ENCODE results near the gene TMEM134.
"Not testable (repeated sequence)": the region's sequence is repeated elsewhere in the genome, so short reads cannot be mapped to it uniquely, and the experiment has no call there.

Gene TMEM134

DNA sequence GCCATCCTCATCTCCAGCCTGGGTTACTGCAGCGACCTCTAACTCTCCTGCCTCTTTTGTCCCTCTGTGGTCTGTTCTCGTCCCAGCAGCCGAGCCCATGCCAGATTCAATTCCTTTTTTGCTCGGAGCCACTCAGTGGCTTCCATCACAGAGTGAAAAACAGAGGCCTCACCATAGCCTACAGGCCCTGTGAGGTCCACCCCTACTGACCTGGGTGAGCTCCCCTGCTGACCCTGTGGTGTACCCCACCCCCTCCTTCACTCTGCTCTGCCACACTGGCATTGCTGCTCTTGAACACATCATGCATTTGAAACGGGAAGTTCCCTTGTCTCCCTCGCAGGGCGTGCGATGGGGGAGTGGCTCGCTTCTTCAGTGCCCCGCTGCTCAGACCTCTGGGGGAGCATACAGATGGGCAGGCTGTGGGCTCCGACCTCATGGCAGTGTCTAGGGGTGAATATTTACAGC is 15.8 kb upstream of the TMEM134 start:
- no peak for DNase-seq

DNA sequence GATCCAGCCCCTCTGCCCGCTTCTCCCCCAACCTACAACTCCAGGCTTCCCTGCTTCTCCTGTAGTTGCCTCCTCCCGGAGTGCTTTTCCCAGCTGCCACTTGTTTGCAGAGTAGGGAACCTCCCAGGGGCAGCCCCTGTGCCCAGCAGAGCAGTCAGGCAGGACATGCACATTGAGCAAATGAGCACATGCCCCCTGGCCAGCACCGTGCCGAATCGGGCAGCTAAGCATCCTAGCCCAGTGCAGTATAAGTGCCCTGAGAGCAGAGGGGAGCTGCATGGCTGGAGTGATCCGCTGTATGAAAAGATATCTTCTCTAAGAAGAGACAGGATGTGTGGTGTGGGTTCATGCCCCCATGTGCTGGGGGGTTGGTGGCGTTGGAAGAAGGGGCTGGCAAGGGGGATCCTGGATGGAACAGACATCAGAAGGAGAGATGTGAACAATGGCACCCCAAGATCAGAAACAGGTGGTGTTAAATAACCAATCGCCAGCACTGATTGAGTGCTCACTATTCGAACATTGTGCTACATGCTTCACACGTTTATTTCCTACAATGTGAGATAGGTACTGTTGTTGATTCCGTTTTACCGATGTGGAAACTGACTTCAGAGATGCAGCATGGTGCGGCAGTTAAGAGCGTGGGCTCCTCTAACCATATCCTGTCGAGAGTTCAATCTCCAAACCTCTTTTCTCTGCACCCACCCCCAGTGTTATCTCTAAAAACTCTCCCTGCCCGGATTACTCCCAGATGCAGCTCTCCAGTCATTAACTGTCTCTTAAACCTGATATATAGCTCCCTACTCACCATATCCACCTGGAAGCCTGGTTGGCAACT is 15.0 kb upstream of the TMEM134 start:
- no peak for DNase-seq

DNA sequence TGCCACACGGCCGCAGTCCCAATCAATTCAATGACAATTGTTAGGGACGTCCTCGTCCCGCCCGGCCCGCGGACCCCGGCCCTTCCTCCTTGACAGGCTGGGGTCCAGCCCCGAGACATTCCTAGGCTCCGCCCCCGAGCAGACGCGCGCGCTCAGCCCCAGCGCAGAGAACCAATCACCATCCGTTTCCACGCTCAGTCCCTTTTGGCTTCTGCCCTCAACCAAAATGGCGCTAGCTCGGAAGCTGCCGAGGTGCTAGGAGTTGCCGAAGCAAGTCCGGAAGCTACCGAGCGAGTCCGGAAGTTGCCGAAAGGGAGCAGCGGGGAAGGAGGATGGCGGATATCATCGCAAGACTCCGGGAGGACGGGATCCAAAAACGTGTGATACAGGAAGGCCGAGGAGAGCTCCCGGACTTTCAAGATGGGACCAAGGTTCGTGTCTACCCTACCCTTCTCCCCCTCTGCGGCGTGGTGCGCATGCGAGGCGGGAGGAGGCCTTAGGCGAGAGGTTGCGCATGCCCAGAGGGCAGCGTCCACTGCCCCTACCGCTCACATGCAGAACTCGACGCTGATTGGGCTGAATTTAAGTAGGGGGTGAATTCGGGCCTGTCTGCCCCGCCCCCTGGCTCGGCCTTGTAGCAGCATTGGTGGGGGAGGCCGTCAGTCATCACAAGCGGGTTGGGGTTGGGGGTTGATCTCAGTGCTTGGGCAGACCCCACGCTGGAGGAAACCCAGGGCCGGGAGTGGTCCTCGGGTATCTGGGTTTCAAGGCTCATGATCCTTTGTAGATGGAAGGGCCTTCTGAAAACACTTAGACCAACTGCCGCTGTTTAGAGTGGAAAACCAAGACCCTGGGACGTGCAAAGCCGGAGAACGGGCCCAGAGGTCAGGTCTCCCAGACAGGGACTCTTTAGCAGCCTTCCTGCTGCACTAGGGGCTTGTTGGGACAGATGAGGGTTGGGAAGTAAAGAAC is 14.1 kb upstream of the TMEM134 start, which contains the start of gene AIP:
Gene AIP (plus strand): TSS at position 200 of the 972 bp plus-strand sequence. CDS start 133 bp downstream, at position 333.
- DNase-seq, result peak; percentile 94

DNA sequence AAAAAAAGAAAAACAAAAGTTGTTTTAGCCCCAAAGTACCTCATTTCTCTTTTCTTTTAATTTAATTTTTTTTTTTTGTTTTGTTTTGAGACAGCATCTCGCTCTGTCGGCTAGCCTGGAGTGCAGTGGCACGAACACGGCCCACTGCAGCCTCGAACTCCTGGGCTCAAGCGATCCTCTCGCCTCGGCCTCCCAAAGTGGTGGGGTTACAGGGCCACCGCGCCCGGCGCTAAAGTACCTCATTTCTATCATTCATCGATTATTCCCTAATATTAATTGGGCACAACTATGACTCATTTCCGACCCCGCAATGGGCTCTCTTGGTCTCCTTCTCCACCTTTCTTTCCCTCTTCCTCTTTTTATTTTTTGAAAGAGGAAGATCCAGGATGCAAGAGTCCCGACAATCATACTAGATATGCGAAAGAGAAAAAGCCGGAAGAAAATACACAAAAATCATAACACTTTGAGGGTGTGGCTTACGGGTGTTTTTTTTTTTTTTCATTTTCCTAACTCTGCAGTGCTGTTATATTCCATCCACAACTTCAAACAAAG is 13.3 kb upstream of the TMEM134 start:
- no peak for DNase-seq

DNA sequence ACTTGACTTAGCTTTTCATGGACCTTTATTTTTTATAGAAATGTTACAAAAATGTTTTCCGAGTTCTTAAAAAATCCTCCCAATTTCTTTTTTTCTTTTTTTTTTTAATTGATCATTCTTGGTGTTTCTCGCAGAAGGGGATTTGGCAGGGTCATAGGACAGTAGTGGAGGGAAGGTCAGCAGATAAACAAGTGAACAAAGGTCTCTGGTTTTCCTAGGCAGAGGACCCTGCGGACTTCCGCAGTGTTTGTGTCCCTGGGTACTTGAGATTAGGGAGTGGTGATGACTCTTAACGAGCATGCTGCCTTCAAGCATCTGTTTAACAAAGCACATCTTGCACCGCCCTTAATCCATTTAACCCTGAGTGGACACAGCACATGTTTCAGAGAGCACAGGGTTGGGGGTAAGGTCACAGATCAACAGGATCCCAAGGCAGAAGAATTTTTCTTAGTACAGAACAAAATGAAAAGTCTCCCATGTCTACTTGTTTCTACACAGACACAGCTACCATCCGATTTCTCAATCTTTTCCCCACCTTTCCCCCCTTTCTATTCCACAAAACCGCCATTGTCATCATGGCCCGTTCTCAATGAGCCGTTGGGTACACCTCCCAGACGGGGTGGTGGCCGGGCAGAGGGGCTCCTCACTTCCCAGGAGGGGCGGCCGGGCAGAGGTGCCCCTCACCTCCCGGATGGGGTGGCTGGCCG is 8.4 kb upstream of the TMEM134 start:
- not testable (repeated sequence) for DNase-seq

DNA sequence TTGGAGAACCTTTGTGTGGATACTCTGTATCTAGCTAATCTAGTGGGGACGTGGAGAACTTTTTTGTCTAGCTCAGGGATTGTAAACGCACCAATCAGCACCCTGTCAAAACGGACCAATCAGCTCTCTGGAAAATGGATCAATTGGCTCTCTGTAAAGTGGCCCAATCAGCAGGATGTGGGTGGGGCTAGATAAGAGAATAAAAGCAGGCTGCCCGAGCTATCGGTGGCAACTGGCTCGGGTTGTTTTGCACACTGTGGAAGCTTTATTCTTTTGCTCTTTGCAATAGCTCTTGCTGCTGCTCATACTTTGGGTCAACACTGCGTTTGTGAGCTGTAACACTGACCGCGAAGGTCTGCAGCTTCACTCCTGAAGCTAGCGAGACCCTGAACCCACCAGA is 7.6 kb upstream of the TMEM134 start:
- not testable (repeated sequence) for DNase-seq

DNA sequence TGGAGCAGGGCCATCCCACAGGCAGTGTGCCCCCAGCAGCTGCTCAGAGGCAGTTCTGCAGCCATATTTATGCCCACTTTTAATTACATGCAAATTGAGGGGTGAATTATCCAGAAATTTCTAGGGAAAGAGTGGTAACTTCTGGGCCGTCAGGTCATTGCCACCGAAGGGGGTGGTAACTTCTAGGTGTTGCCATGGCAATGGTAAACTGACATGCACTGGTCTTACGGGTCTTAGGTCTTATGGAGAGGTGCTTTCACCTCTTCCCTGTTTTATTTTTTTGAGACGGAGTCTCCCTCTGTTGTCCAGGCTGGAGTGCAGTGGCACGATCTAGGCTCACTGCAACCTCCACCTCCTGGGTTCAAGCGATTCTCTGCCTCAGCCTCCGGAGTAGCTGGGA is 3.8 kb upstream of the TMEM134 start:
- no peak for DNase-seq

DNA sequence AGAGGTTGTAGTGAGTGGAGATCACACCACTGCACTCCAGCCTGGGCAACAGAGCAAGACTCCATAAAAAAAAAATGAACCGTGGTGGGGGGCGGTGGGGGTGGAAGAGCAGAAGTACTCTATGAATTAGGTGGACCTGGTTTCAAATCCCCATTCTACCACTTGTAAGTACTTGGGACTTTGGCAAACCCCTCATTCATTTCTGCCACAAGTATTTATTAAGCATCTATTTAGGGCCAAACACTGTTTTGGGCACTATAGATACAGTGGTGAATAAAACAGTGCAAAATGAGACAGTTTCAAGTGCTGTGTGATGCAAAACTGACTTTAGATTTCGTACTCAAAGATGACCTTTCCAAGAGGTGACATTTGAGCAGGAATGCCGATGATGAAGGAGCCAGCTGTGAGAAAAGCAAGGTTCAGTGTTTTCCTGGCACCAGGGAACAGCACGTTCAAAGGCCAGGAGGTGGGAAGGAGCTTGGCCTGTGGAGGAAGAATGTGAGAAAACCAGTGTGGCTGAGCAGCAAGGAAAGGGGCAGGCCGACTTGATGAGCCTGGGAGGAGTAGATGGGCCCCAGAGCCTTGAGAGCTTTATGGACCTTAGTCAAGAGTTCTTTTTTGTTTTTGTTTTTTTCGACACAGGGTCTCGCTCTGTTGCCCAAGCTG is 1.4 kb upstream of the TMEM134 start:
- DNase-seq, result no peak

DNA sequence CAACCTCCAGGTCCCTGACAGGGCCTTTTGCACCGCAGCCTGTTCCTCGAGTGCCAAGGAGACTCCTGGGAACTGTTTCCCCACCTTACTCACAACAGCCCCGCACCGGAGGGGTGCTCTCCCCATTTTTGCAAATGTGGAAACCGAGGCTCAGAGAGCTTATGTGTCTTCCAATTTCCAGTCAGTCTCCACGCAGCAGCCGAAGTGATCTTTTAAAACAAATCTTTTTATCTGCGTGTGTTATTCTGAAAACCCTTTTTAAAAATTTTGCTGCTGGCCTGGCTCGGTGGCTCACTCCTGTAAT is 409 bp upstream of the TMEM134 start:
- DNase-seq, result no peak

DNA sequence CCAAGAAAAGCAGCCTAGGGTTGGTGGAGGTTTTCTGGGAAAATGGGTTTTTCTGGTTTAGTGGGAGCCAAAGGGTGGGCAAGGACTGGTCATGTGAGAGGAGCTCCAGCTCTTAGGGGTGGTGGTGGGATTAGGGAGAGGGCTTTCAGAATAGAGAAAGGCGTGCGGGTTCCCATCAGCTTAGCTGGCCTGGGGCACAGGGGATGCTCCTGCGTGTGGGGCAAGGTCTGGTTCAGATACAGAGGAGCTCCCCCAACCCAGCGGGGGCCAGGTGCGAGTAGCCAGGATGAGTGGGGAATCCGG is 644 bp downstream of the TMEM134 start:
- DNase-seq, result no peak

DNA sequence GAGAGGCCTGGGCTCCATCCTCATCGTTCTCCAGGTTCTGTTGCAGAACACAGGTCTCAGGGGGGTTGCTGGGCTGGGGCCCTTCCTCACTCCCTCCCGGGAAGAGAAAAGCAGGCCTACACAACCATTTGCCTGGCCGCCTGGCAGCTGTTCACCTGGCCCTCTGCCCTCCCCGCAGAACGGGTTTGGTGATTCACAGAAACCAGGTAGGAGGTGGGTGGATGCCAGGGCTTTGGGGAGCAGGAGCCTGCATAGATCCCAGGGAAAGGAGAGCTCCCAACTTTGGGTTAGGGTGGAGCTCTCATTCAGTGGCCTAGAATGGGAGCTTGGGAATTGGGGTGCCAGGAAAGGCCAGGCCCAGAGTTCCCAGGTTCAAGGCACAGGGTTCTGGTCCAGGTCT is 995 bp downstream of the TMEM134 start:
- no peak for DNase-seq

DNA sequence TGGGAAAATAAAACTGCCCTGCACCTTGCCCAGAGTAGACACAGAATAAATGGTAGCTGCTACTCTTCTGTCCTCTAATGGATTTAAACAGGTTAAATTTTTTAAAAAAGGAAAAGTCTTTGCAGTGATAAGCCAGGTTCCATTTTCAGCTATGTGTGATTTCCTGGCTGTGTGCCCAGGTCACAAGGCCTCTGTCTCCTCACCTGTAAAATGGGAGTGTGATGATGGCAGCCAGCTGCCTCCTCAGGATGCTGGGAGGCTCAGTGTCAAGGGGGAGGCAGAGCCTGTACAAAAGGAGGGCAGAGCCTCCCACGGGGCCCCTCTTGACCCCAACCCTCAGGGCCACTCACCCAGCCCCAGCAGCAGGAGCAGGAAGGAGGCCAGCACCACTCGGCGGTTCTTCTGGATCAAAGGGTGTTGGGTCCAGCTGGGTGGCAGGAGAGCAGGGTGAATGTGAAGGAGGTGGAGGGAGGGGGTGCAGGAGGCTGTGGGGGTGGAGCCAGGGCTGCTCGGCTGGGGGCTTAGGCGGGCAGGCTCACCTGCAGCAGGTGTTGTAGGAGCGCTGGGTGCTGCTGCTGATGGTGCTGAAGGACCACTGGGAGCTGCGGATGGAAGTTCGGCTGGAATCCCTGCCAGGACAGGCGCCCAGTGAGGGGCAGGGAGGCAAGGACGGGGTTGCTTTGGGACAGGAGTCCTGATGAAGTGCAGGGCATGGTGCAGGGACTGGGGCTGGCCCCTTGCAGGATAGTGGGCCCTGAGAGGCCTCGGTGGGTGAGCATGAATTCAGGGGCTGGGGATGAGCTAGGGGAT is 1.9 kb downstream of the TMEM134 start:
- no peak for DNase-seq

DNA sequence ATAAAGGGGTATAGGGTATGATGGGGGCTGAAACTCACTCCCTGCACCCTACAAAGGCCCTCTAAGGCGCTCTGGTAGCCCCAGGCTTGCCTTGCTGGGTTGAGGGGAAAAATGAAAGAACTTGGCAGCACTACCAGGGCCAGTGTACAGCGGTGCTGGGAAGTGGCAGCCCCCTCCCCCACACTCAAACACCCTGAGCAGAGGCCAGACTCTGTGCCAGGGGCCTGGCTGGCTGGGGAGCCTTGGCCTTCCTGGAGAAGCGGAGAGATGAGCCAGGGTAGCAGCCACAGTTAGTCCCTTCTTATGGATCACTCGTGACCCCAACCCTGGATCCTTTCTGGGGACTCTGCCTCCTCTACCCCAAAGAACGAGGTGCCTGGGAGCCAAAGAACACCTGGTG is 2.7 kb downstream of the TMEM134 start:
- no peak for DNase-seq

DNA sequence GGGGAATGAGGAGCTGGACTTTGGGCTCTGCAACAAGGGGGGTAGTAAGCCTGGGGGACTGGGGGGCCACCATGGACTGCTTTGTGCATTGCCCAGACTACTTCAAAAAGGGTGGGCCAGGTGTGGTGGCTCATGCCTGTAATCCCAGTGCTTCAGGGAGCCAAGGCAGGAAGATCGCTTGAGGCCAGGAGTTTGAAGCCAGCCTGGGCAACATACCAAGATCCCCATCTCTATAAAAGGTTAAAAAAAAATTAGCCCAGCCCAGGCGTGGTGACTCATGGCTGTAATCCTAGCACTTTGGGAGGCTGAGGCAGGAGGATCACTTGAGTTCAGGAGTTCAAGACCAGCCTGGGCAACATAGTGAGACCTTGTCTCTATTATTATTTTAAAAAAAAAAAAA is 3.5 kb downstream of the TMEM134 start:
- not testable (repeated sequence) for DNase-seq

DNA sequence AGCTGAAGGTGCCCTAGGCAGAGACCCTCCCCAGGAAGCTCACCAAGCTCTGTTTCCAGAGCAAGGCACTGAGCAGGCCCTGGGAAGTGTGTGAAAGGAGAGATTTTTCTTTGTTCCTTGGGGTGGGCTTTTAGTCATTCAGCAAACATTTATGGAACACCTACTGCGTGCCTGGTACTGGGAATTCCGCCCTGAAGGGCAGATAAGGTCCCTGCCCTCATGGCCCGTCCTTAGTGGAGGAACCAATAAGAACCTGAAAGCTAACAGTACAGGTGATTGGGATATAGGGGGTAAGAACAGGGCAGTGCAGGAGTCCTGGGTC is 3.9 kb downstream of the TMEM134 start:
- no peak for DNase-seq

DNA sequence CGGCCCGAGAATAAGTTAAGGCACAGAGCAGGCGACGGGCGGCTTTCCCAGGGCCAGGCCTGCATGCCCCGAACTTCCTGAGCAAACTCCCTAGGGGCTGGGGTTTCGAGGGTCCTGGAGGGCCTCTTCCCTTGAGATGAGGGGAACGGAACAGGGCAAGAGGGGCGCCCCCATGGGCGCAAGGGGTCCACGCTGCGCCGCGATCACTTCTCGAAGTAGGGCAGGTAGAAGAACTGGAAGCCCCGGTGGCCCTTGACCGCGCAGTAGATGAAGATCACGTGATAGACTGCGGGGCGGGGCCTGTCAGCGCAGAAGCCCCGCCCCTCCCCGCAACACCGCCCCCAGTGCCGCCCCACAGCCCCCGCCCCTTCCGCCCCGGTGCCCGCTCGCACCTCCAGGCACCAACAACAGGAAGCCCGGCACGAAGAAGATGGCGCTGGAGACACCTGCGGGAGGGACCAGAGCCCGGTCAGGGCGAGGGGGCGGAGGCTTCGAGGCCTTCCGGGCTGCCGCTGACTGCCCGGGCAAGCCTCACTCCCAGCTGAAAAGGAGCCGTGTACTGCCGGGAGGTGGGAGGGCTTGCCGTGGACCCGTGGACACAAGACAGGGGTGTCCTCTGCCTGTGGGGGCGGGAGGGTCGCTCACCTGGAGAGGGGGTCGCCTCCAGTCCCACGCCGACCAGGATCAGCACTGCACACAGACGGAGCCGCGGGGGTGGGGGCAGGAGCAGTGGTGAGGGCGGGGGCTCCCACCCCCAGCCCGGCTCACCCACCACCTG is 4.5 kb downstream of the TMEM134 start:
- DNase-seq, result no peak

DNA sequence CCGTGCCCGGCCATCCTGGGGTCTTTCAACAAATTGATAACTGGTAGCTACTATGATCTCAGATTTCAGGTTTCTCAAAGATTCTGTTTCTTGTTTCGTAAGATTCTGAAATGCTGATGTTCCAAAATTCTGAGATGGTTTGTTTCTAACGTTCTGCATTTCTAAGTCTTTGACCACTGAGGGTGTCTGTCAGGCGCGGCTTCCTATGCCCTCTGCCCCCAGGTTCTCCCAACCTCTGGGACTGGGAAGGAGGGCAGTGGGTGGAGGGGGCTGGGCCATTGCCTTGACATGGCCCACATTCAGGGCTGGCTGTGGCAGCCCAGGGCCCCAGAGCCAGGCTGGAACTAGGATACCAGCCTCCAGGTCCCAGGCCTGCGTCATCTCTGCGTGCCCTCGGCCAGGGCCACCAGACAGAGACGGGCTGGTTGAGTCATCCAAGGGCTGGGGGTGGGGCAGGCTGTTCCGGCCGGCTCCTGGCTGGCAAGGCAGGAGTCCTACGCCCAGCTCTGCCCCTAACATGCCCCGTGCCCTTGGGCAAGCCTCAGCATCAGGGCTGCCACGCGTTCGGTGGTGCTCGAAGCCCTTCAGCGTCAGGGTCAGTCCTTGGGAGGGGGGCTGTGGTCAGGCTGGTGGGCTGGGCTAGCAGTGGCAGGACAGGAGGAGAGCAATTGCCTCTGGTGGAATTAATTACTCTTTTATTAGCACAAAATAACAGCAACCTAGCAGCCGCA is 5.2 kb downstream of the TMEM134 start:
- no peak for DNase-seq

DNA sequence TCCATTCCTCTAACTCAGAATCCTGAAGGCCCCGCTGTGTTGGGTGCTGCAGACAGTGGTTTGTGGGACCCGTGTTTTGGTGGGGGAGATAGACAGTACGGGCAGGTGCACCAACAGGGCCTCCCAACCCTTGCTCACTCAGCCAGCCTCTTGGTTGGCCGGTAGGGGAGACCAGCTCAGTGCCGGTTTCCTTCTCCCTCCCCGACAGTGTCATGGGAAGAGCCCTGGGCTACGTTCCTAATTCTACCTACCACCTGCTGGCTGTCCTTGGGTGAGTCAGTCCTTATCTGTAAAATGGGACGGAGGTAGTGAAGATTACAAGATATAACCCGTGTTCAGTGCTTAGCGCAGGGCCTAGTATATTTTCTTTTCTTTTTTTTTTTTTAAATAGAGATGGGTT is 5.9 kb downstream of the TMEM134 start:
- no peak for DNase-seq

DNA sequence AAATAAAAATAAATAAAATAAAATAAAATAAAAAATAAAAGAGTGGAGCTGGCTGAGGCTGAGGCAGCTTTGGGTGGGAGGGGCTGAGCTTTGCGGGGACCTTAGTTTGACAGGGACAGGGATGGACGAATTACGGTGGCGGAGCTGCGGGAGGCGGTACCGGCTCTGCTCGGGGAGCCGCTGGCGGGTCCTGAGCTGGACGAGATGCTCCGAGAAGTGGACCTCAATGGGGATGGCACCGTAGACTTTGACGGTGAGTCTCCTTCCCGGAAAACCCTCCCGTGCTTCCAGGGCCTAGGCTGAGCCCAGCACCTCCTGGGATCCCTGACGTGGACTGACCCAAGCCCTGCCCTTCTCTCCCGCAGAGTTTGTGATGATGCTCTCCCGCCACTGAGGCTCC is 10.8 kb downstream of the TMEM134 start:
- DNase-seq, result no peak

DNA sequence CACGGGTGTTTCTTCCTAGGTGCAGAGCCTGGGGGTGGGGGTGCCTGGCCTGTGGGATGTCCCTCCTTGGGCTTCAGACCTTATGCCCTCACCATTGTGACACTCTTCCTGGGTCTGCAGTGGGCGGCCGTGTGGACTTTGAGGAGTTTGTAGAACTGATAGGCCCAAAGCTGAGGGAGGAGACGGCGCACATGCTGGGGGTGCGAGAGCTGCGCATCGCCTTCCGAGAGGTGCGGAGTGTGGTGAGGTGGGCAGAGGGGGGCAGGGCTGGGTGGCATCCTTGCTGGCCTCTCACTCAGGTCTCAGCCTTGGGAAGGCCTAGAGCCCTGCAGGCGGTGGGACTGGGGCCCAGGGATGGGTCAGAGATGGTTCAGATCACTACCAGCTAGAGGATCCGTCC is 11.6 kb downstream of the TMEM134 start:
- DNase-seq, result no peak

Measured in NCI-H1694 treated with DMSO at 0.1 percent for 48 hours (cell line).